Fibroblast of upper back skin (primary cell): Measurements from ENCODE around the gene ARHGEF12.

ENCODE experiments used
- DNase-seq: peaks from one replicate; pipeline ENCODE4 v3.0.0-alpha.2; 2013

ARHGEF12 gene

DNA sequence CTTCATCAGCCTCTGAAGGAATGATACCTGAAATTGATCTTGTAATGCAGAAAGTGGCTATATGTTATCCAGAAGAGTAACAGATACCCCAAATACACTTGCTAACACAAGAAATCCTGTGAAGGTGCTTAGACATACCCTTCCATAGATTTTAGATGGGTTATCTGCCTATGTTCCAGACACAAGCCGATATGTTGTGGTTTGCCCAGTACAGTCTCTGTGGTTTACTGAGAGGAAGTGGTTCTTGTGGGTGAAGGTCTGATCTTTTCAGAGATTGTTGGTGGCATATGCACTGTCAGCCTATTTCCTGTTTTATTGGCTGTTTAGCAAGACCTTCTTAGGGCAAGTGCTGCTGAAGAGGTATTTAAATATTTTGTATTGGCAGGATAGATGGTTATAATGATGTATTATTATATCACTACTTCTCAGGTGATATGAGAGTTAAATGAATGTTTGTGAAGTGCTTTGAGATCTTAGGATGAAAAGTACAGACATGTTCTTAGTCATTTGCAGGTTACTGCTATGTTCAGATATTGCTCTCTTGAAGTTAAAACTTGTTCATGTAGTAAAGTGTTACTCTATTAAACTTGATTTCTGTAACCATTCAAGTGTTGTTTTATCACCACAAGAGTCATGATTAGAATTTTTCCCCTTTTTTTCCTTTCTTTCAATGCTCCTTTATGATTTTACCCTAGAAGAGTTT, 8.2 kb downstream of the ARHGEF12 start:
- DNase-seq = peak; percentile 66

- DNase-seq = no peak
These were observed 10.0 kb downstream of the ARHGEF12 start for GRCh38 chr11:120346233-120346632.

DNA sequence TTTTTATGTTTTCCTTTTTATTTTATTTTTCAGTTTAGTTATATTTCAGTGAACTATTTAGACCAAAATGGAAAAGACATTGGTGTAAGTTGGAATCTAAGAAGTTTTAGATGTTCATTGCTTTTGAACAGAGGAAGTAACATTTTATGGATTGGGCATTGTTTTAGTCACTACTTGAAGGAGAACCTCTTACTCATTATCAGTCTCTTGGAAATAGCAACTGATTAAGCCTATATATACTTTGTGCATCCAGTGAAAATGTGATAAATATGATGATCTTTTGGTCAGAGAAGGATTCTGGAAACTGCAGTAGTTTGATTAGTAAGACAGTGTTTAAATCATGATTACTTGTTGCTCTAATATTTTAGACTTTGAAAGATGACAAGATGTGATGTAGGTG, 14.4 kb downstream of the ARHGEF12 start:
- DNase-seq = no peak

DNA sequence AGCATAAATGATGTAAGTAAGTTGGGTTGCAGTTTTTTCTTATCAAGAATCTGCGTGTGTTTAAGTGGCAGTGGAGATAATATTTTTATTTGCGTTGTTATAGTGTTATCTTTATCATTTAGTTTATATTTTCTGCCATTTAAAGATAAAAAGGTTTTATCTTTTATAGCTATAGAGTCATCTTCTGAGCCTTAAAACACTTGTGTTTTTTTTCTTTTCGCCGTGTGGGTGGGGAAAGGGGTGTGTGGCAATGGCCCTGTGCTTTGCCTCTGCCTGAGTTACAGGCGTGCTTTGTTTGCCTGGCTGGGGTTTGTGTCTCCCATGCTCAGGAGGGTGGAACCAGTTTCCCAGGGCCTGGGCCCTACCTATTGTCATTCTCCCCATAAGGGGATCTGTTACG, 16.2 kb downstream of the ARHGEF12 start:
- no peak for DNase-seq

- no peak for DNase-seq
These were observed 17.9 kb downstream of the ARHGEF12 start for GRCh38 chr11:120354068-120354467.

- DNase-seq = no peak
These were observed 18.6 kb downstream of the ARHGEF12 start for GRCh38 chr11:120354779-120355178.

DNA sequence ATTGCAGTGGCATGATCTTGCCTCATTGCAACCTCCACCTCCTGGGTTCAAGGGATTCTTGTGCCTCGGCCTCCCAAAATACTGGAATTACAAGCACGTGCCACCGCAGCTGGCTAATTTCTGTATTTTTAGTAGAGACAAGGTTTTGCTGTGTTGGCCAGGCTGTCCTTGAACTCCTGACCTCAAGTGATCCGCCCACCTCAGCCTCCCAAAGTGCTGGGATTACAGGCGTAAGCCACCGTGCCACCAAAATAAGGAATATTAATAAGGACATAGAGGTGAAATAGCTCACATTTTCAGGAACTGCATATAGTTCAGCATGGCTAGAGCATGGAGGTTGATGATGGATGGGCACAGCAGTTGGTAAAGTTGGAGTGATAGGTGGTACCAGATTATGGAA, 21.4 kb downstream of the ARHGEF12 start:
- no peak for DNase-seq

GRCh38 chr11:120358729-120359128, 22.5 kb downstream of the ARHGEF12 start:
- no peak for DNase-seq

DNA sequence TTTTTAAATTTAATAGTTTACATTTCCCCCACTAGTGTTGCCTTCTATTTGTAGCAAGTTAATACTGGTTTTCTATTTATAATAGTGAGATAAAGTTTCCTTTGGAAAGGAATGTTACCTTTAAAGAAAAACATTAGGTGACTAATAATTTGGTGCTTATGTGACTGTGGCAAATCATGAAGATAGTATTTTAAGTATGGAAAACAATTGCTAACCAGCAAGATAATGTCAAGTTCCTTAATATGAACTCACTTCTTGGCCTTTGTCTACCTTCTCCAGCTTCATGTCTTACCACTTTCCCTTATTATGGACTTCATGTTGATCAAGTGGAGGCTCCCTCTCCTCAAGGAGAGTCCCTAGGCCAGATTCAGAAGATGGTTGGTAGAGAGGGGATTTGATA, 27.2 kb downstream of the ARHGEF12 start:
- no peak for DNase-seq

- DNase-seq = no peak
These were observed 29.3 kb downstream of the ARHGEF12 start for GRCh38 chr11:120365512-120365911.

DNA sequence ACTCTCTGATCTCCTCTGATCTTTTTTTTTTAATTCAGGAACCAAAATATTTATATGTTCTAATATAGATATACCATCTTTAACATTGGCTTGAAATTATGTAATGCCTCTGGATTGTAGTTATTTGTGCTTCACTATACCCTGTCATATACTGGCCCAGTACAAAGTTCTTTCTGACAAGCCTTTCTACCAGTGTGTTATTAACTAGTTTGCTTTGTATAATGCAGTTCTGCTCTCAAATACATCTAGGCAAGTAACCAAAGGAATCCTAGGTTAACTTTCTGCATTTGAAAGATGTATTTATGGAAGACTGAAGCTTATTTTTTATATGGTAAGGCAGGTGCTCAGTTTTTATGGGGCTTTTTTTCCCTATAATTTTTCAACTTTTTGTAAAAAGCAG, 36.1 kb downstream of the ARHGEF12 start:
- DNase-seq = no peak

DNA sequence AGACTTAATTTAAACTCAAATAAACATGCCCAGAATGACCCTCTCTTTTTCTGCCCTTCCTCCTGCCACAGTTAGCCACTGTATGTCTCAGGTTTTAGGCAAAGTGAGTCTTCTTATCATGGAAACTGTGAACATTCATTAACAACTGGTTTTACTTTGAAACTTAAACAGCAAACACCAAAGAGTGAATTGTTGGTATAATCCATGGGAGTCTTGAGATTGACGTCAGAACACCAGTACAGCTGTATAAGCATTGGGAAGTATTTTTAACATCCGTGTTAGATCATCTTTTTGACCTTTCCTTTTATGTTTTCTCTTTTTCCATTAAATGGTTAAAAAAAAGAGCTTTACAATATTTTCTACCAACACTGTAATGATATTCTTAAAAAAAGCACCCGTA, 38.9 kb downstream of the ARHGEF12 start:
- DNase-seq = no peak

DNA sequence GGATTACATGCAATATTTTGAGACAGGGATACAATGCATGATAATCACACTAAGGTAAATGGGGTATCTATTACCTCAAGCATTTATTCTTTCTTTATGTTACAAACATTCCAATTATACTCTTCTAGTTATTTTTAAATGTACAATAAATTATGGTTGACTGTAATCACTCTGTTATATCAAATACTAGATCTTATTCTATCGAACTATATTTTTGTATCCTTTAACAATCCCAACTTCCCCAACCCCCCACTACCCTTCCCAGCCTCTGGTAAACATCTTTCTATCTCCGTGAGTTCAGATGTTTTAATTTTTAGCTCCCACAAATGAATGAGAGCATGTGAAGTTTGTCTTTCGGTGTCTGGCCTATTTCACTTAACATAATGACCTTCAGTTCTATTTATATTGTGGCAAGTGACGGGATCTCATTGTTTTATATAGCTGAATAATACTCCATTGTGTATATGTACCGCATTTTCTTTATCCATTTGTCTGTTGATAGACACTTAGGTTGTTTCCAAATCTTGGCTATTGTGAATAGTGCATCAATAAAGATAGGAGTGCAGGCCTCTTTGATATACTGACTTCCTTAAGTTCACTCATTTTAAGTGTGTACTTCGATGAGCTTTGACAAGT, 40.5 kb downstream of the ARHGEF12 start:
- DNase-seq = no peak

DNA sequence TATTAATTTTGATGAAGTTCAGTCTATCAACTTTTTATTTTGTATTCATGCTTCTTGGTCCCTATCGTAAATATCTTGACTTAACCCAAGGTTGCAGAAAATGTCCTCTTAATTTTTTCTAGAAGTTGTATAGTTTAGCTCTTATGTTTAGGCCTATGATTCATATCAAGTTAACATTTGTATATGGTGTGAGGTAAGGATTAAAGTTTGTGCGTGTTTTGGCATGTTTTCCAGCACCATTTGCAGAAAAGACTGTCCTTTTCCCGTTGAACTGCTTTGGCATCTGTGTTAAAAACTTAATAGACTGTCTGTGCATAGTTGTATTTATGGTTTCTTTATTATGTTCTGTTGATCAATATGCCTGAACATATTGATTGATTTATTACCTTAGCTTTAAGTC, 42.3 kb downstream of the ARHGEF12 start:
- no peak for DNase-seq

- DNase-seq = no peak
These were observed 45.2 kb downstream of the ARHGEF12 start for GRCh38 chr11:120381401-120381800.

GRCh38 chr11:120383518-120384155, 47.4 kb downstream of the ARHGEF12 start:
- DNase-seq = no peak

DNA sequence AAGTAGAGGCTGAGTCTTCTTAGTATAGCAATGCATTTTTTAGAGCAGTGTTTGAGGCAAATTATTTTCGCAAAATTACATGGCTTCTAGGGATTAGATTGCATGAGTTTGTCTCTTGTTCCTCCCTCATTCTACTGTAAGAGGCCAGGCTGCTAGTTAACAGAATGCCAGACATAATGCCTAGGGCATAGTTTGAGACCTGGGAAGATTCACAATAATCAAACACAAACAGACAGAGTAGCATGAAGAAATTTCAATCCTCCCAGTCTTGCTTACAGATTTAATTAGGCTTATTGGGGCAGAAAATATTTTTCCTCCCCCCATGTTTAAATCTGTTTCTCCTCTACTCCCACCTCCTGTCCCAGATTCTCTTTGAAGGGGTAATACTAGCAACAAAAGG, 48.3 kb downstream of the ARHGEF12 start:
- no peak for DNase-seq

GRCh38 chr11:120385110-120385509, 48.9 kb downstream of the ARHGEF12 start:
- peak; percentile 54 for DNase-seq

- DNase-seq = no peak
These were observed 49.4 kb downstream of the ARHGEF12 start for GRCh38 chr11:120385655-120386054.

GRCh38 chr11:120386318-120386717, 50.1 kb downstream of the ARHGEF12 start:
- no peak for DNase-seq

- DNase-seq = no peak
These were observed 50.7 kb downstream of the ARHGEF12 start for GRCh38 chr11:120386774-120387371.

DNA sequence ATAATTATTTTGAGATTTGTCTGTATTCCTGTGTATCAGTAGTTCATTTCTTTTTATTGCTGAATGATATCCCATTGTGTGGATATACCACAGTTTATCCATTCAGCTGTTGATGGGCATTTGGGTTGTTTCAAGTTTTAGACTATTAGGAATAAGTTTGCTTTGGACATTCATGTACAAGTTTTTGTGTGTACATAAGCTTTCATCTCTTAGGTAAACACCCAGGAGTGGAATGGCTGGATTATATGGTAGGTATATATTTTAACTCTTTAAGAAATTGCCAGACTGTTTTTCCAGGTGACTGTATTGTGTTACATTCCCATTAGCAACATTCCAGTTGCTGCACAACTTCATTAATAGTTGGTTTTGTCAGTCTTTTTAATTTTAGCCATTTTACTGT, 52.0 kb downstream of the ARHGEF12 start:
- DNase-seq = no peak

DNA sequence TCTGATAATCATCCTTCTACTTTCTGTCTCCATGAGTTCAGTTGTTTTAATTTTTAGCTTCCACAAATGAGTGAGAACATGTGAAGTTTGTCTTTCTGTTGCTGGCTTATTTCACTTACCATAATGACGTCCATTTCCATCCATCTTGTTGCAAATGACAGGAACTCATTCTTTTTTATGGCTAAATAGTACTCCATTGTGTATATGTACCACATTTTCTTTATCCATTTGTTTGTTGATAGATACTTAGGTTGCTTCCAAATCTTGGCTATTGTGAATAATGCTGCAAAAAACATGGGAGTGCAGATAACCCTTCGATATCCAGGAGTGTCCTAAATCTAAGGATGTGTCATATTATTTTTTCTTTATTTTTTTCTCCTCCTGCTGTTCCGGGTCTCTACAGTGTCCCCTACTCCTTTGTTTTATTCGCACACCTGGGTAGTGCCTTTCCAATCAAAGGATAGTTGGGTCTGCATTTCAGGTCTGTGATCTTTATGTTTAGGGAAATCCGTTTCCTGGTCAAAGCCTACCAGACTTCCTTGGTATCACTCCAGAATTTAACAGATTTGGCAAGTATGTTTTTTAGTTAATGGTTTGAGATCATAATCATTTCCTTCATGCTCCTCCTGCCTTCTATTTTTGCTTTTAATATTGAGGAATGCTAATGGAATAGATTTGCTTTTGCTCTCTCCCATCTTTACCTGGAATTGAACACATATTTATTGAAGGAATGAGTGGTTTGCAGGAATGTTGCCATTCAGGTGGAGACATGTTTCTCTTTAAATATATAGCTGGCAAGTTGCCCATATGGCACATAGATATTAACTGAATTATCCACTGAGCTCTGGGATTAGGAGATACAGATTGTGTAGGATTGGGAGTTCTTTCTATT, 53.7 kb downstream of the ARHGEF12 start:
- DNase-seq = no peak
